ENCODE measurements around the gene POLR2I. TPM values are rescaled to one million over a fixed set of nuclear protein-coding genes. Genes with fewer than 3 reads are reported as not detected.
A peak's percentile ranks its signal among the peaks of the same experiment; 100 is the strongest.
"Not testable (repeated sequence)": the region's sequence is repeated elsewhere in the genome, so short reads cannot be mapped to it uniquely, and the experiment has no call there.

Gene POLR2I
- total RNA-seq, 4 donors from 2014 or later: 8.2 to 69.8 (median 25.2) TPM

DNA sequence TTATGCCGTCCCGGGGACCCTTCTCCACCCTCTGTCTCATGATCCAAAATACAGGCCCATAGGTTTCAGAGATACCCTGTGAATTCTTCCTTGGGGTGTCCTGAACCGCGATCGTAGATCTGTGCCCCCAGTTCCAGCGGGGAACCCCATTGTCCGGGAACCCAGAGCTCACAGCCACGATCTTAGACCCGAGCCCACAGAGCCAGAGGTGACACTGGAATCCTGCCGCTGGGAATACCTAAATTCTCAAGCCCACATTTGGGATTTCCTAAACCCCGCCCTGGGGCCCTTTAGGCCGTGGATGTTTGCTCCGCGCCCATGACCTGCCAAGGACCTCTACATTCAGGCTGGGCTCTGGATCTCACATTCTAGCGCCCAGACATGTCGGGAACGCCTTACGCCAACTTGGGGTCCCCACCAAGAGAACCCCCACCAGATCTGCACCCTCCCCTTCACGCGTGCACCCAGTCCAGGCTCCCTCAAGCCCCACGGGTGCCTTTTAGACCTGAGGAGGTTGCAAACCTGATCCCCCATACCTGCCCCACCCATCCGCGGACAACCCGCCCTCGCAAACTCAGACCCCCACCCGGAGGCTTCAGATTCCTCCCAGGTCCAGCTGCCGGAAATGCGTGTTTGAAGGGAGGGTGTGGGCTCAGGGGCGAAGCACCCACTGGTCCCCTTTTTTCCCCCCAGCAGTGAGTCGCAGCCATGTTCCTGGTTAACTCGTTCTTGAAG, 25.8 kb upstream of the POLR2I start:
- Histone ChIP-seq H3K4me3 (peak overlapping the region; percentile 80 to 92), H3K27ac (peak overlapping the region; percentile 95 to 97), H3K9me3 (no peaks in the 10 kb centered on the region), H3K36me3 (no peaks in the 10 kb centered on the region), H3K27me3 (no peaks in the 10 kb centered on the region), H3K4me1 (peaks cover 0 to 10% of the 10 kb centered on the region in 2 donors)
- no peak for TF ChIP-seq CTCF (IDR thresholded peaks at IDR 0.05)
- TF ChIP-seq POLR2A (IDR thresholded peaks at IDR 0.05): no peak
- DNase-seq: peak; percentile 48 to 60
- intact Hi-C loops (cut with DNase I; ENCODE audit: low total_unique reads): no loop called here

DNA sequence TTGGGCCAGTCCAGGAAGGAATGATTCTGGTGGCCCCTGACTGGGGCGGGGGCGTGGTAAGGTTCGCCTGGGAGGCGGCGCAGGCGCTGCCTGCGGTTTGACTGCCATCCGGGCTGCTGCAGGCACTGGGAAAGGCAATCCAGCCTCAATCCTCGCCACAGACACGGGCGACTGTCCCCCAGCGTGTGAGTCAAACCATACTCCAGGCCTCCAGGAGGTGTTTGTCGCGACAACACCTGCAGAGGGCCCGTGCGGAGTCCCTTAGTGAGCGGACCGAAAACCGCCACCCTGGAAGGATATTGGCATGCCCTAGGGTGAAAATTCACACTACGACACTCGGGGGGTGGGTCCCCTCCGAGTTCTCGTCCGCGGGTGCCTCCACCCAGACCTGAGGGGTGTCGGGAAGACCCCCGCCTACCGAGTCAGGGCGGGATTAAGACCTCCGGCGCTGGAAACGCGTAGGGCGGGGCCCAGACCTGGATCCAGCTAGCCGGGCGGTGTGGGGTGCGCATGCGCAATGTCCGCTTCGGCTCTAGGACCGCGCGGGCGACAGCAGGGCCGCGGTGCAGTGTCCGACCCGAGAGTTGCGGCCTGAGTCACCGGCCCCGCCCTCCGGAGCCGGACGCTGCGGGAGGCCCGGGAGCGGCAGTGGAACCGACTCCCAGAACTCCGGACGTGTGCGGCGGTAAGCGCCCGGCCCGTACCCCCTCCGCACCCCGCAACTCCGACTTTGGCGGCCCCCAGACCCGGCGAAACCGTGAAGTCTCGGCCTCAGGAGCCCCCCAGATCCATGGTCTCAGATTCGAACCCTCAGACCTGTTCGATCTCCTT, 25.0 kb upstream of the POLR2I start, which contains the start of gene CAPNS1:
CAPNS1 (plus strand) TSS at position 594 of the 831 bp plus-strand sequence. CDS start 946 bp downstream, outside the sequence.
- intact Hi-C loops (cut with DNase I; ENCODE audit: low total_unique reads): no loop called here
- peak within 1 kb of the TSS; percentile 95 to 97 for H3K27ac ChIP-seq
- DNase-seq: peak; percentile 97
- H3K4me1 ChIP-seq: peaks cover 0 to 10% of the 10 kb centered on the region in 2 donors
- TF ChIP-seq POLR2A (IDR thresholded peaks at IDR 0.05): peak; percentile 91 to 99
- TF ChIP-seq CTCF (IDR thresholded peaks at IDR 0.05): peak in 3 of 4 experiments; percentile 17 to 39 (median 32)
- H3K27me3 ChIP-seq: no peaks in the 10 kb centered on the region
- peak within 1 kb of the TSS; percentile 80 to 92 for H3K4me3 ChIP-seq
- no peaks in the 10 kb centered on the region for H3K36me3 ChIP-seq
- no peaks in the 10 kb centered on the region for H3K9me3 ChIP-seq

DNA sequence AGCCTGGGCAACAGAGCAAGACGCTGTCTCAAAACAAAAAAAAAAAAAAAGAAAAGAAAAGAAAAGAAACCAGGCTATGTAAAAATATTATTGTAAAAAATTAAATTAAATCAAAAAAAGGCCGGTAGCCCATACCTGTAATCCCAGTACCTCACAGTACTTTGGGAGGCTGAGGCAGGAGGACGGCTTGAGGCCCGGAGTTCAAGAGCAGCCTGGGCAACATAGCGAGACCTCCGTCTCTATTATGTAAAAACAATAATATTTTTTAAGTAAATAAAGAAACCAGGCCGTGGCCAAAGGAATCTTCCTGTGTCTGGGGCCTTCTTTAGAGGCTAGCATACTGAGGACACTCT, 24.4 kb upstream of the POLR2I start:
- H3K4me3 ChIP-seq: peak overlapping the region; percentile 80 to 92
- H3K36me3 ChIP-seq: no peaks in the 10 kb centered on the region
- intact Hi-C loops (cut with DNase I; ENCODE audit: low total_unique reads): no loop called here
- H3K27me3 ChIP-seq: no peaks in the 10 kb centered on the region
- H3K9me3 ChIP-seq: no peaks in the 10 kb centered on the region
- peak overlapping the region; percentile 95 to 97 for H3K27ac ChIP-seq
- TF ChIP-seq POLR2A (IDR thresholded peaks at IDR 0.05) (no peak), CTCF (IDR thresholded peaks at IDR 0.05) (no peak)
- peaks cover 0 to 10% of the 10 kb centered on the region in 2 donors for H3K4me1 ChIP-seq
- DNase-seq: no peak

DNA sequence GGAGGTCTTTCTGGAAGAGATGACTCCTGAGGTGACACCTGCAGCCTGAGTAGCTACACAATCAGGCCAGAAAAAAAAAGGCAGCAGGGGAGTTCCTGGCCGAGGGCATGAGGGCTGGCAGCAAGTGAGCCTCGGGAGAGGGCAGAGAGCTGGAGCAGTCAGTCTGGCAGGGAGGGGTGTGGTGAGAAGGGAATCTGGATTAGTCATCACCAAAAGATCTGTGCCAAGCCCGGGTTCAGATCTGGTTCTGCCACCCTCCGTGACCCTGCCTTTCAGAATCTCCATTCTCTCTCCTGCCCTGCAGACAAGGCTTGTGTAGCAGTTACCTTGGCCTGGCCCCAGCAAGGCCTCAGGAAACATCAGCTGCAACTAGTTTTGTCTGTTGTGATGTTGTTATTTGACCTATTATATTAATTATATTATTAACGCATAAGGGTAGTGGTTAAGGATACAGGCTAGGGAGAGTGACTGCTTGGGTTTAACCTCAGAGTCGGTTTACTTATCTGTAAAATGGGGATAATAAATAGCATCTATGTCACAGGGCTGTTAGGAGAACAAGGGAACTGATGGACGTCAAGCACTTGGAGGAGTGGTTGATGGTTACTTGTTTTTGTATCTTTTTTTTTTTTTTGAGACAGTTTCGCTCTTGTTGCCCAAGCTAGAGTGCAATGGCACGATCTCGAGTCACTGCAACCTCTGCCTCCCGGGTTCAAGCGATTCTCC, 22.4 kb upstream of the POLR2I start:
- H3K36me3 ChIP-seq: no peaks in the 10 kb centered on the region
- intact Hi-C loops (cut with DNase I; ENCODE audit: low total_unique reads): no loop called here
- no peak for TF ChIP-seq CTCF (IDR thresholded peaks at IDR 0.05)
- TF ChIP-seq POLR2A (IDR thresholded peaks at IDR 0.05): no peak
- no peak overlapping the region for H3K4me3 ChIP-seq
- no peaks in the 10 kb centered on the region for H3K27me3 ChIP-seq
- H3K4me1 ChIP-seq: peaks cover 0 to 10% of the 10 kb centered on the region in 2 donors
- peak overlapping the region in 1 of 2 donors; percentile 23 for H3K27ac ChIP-seq
- no peaks in the 10 kb centered on the region for H3K9me3 ChIP-seq
- peak in 1 of 2 donors; percentile 50 for DNase-seq

GRCh38 chr19:36134867-36135266, 20.2 kb upstream of the POLR2I start:
- H3K27ac ChIP-seq; H3K36me3 ChIP-seq; H3K9me3 ChIP-seq; H3K4me1 ChIP-seq; intact Hi-C loops (cut with DNase I; ENCODE audit: low total_unique reads); DNase-seq; H3K27me3 ChIP-seq; H3K4me3 ChIP-seq: not testable (repeated sequence)

DNA sequence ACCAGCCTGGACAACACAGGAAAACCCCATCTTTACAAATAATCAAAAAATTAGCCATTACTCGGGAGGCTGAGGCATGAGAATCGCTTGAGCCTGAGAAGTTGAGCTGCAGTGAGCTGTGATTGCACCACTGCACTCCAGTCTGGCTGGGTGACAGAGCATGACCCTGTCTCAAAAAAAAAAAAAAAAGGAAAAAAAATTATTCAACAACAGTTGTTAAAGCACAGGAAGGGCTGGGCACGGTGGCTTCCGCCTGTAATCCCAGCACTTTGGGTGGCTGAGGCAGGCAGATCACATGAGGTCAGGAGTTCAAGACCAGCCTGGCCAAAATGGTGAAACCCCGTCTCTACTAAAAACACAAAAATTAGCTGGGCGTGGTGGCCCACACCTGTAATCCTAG, 16.5 kb upstream of the POLR2I start:
- H3K27me3 ChIP-seq; DNase-seq; H3K4me3 ChIP-seq; H3K4me1 ChIP-seq; H3K27ac ChIP-seq; H3K36me3 ChIP-seq; intact Hi-C loops (cut with DNase I; ENCODE audit: low total_unique reads); H3K9me3 ChIP-seq: not testable (repeated sequence)
